ENCODE data around the gene WNT10A. TPM values are rescaled to one million over a fixed set of nuclear protein-coding genes. Genes with fewer than 3 reads are reported as not detected.
"Not testable (repeated sequence)": the region's sequence is repeated elsewhere in the genome, so short reads cannot be mapped to it uniquely, and the experiment has no call there.

Gene WNT10A
- 3.4 TPM for total RNA-seq

DNA sequence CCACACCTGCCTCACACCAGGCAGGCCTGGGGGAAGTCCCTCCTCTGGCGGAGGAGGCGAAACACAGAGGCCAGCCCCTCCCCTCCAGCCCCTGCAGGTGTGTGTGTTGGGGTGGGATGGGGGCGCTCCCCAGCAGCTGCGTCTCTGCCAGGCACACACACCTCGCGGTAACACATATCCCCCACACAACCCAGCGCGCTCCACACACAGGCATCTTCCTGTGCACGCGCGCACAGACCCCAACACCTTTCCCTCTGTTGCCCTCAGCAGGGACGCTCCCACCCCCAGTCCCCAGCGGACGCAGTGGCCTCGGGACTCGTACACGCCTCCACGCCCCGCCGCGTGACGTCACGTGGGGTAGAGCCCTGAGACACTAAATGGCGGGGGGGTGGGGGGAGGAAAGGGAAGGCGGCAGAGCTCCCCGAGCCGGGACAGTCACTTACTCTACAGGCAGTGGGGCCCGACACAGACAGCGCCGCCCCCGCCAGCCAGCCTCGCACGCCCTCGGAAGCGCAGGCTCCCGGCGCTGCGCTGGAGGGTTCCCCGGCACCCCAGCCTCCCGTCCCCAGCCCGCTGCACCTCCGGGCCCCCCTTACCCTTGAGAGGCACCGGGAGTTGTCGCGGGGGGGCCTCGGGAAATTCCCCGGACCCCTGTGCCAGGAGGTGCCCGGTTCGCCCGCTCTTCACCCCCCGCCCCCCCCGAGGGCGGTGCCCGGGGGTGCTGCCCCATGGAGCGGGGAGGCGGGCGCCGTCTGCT, at the start of gene WNT10A:
Gene WNT10A (plus strand): TSS at position 751 of the 757 bp plus-strand sequence. CDS start 144 bp downstream, outside the sequence.
- ATAC-seq, result peak; percentile 57

DNA sequence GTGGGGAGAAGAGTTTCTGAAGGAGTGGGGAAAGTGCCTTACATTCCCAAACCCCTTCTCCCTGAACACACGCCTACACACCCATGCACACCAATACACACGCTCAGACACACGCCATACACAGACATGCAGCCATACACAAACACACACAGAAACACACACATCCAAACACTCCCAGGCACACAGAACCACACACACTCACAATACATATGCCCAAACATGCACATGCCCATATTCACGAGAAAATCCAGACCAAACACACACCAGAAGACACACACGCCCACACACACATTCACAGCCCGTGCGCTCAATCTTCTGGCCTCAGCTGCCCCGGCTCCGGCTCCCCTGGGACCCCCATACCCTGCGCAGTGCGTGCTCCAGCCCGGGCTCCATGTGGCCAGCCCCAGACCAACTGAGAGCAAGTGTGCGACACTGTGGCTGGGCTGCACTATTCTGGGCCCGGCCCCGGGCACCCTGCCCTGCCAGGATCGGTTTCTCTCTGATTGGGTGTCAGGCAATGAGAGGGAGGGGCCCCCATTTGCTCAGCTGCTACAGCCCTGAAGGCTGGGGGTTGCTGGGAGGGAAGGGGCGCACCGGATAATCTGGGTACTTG, 49.2 kb upstream of the WNT10A start, which contains the start of gene PRKAG3:
Gene PRKAG3 (minus strand): TSS at position 426 of the 613 bp plus-strand sequence.
- no peak for ATAC-seq

DNA sequence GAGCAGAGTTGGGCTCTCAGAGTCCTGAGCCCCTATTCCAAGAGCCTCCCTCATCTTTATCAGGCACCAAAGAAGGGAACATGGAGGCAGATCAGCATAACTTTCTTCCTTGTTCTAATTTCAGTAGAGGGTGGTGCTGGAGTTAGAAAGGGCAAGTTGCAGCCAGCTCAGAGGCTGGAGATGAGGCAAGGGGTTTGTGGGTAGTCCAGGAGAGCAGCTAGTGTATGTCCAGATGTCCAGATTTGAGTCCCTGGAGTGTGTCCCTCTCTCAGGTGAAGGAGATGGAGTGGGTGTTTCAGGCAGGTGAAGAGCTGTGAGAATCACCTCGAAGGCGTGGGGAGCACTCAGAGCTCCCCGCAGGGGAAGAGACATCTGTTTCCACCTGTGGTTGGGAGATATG, 48.6 kb upstream of the WNT10A start:
- no peak for ATAC-seq

DNA sequence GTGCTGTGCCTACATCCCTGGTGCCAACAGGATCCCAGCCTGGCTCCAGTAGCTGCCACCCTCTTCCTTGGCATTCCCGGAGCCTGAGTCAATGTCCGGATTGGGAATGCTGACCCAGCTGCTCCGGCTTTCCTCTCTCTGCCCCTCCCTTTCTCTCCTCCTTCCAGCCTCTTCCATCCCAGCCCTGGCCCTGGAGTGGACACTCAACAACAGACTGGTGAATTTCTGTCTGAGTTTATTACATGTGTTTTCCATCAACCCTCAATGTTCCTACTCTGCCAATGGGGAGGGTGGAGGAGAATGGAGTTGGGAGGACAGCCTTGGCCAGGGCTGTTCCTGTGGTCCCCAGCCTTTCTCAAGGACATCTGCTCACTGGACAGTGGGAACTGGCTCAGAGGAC, 48.1 kb upstream of the WNT10A start:
- ATAC-seq, result no peak

DNA sequence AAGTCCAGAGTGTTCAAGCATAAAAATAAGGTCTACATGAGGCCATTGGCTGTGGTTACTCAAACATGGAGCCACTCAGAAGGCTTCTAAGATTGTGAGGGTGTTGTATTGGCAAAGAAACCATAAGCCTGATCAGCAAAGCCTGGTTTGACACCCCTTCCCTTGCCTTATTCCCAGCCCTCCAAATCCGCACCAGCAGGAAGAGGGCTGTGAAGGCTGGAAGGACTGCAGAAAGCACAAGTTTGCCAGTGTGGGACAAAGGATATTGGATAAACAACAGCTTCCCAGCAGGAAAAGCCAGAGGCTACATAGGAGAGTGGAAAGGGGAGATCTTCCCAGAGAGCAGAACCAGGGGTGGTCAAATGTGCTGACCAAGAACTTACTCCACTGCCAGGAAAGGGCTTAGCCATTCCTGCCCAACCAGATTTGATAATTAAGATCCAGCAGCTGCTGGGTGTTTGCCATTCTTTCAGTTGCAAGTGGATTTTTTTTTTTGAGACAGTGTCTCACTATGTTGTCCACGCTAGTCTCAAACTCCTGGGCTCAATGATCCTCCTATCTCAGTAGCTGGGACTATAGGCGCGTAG, 47.5 kb upstream of the WNT10A start:
- ATAC-seq, result no peak

DNA sequence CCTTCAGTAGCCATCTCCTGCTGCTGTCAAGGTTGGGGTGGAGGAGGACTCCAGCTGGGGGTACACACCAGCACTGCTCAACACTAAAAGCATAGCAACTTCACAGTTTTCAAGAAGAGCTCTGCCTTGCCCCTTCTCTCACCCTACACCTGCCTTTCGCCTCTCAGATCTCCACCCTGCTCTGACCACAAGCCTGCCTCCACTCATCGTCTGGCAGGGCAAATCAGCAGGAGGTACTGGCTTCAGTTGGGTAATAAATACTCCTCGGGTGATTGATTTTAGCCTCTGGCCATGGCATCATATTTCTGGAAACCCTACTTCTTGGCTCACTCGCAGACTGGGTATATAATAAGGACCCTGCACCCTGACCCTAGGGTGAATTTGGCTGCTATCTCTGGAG, 46.0 kb upstream of the WNT10A start:
- no peak for ATAC-seq

DNA sequence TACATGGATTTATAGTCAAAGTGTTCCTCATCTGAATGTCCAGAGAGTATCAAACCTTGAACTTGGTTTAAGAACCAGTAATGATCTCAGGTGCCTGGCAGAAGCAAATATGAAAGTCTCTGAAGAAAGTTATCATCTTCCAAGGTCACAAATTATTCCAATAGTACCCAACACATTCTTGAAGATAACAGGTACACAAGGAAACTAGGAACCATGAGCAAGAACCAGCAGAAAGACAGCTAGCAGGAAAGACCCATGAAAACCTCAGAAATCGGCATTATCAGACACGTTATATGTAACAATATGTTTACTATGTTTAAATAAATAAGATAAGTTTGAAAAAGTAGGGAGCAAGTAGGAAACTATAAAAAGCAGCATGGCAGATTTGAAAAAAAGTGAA, 43.2 kb upstream of the WNT10A start:
- no peak for ATAC-seq

DNA sequence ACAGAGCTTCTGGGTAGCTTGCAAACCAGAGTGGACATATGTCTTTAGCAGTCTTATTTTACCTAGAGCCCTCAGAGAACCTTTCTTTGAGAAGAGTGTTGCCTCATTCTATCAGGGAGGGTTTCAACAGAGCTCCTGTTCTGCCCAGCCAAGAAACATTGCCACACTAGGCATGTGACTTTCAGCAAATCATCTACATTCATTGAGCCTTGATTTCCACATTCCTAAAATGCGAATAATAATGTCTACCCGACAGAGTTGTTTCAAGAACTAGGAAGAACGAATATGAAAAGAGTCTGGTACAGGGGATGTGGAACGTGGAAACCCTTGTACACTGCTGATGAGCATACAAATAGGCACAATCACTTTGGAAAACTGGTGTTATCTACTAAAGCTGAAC, 41.2 kb upstream of the WNT10A start:
- no peak for ATAC-seq

DNA sequence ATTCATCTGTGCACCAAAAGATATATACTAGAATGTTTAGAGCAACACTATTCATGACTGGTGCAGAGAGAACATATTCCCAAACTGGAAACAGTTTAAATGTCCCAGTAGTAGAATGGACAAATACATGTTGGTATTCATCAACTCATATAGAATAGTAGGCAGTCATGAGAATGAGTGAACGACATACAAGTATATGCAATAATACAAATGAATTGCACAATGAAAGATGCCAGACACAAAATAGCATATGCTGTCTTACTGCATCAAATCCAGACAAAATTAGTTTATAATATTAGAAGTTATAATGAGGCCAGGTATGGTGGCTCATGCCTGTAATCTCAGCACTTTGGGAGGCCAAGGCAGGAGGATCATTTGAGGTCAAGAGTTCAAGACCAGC, 40.8 kb upstream of the WNT10A start:
- ATAC-seq, result no peak

DNA sequence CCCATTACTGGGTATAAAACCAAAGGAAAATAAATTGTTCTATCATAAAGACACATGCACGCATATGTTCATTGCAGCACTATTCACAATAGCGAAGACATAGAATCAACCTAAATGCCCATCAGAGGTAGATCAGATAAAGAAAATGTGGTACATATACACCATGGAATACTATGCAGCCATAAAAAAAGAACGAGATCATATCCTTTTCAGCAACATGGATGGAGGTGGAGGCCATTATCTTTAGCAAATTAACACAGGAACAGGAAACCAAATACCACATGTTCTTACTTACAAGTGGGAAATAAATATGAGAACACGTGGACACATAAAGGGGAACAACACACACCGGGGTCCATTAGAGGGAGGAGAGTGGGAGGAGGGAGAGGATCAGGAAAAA, 36.3 kb upstream of the WNT10A start:
- not testable (repeated sequence) for ATAC-seq

DNA sequence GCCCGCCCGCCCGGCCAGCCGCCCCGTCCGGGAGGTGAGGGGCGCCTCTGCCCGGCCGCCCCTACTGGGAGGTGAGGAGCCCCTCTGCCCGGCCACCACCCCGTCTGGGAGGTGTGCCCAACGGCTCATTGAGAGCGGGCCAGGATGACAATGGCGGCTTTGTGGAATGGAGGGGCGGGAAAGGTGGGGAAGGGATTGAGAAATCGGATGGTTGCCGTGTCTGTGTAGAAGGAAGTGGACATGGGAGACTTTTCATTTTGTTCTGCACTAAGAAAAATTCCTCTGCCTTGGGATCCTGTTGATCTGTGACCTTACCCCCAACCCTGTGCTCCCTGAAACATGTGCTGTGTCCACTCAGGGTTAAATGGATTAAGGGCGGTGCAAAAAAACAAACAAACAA, 33.7 kb upstream of the WNT10A start:
- ATAC-seq, result not testable (repeated sequence)

DNA sequence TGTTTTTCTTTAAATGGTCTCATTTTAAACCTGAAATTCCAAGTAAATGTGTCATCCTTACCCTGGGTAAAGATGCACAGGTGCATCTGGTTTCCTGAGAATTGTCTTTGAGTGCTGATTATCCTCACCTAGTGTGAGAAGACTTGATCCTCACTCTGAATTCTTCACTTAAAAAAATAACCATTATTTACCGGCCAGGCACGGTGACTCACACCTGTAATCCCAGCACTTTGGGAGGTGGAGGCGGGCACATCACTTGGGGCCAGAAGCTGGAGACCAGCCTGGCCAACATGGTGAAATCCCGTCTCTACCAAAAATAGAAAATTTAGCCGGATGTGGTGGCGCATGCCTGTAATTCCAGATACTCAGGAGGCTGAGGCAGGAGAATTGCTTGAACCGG, 30.9 kb upstream of the WNT10A start:
- no peak for ATAC-seq

DNA sequence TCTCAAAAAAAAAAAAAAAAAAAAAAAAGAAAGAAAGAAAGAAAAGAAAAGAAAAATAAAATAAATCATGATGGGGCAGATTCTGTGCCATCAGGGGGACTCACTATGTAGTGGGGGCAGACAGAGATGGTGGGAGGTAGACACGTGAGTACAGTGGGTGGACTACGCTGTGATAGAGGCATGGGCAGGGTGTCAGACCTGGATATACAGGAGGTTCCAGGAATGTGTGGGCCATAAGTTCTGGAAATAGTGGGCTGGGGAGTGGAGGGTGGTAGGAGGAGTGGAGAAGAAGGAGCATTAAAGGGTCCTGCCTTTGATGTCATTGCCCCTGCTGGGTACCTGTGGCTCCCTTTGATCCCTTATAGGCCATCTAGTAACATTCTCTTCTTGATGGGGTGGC, 29.9 kb upstream of the WNT10A start:
- ATAC-seq, result no peak

DNA sequence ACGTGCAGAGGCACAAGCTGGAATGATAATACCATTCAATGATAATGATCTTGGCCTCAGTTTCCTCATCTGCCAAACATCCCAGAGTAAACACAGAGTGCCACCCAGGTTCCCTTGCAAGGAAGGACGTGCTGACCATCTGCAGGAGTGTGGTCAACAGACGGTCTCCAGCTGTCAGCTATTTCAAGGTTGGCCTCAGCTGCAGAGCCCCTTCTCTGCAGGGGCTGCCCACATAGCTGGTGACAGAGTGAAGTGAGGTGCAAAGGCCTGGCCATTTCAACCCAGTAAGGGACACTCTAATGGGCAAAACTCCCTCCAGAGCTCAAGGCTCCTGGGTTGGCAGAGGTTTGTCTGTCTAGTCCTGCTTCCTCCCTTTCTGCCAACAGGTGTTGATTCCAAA, 29.4 kb upstream of the WNT10A start:
- ATAC-seq, result no peak

DNA sequence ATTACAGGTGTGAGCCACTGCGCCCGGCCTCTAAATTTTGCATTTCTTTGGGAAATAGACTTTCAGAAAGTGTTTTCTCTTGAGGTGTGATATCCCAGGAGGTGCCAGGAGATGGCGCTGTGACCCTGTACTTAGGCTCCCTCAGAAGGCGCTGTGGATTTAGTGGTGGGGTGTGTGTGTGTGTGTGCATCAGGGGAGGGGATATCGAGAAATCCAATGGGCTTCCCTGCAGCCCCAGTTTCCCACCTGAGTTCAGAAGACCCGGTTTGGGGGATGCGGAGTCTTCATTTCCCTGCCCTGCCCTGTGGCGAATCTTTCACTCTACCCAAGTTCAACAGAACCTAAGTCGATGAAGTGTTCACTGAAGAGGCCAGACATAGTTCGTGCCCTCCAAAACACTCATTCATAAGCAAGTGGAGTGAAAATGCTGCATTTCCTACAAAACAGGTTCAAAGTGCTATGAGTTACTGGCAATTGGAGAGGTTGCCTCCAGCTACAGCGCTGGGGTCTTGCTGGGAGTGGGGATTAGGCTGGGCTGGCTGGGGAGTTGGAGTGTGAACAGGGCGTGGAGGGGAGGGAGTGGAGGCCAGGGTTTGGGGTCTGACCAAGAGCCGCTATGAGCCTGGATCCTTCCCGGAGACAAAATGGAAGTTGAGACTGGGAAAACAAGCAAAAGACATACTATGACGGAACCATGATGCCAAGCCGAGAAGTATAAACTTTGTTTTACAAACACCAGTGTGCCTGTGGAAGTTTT, 27.6 kb upstream of the WNT10A start:
- peak; percentile 66 for ATAC-seq

DNA sequence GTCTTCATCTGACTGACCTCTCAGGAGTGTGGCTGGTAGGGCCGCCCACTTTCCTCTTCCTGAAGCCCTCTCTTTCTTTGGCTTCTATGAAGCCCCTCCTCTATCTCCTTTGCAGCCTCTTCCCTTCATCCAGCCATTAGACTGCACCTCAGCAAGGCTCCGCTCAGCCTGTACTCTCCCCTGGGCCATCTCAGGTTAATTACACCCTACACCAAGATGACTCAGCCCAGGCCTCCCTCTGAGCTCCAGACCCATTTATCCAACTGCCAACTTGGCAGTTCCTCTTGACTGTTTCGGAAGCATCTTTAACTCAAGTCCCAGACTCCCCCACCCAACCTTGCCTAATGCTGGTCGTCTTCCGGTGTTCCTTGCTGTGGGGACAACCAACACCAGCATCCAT, 26.9 kb upstream of the WNT10A start:
- peak; percentile 50 for ATAC-seq

DNA sequence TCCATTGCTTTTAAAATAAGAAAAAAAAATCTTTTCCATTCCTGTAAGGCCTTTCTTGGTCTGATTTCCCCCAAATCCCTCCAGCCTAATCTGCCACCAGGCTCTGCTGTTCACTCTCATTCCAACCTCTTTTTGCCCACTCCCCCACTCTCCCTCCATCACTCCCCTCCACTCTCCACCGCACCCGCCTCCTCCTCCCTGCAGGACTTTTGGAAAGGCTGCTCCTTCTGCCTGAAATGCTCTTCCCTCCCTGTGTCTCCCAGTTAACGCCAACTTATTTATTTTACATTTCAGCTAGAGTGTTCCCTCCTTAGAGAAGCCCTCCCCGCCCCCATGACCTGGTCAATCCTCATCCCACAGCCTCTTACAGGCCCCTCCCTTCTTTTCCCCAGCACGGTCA, 25.8 kb upstream of the WNT10A start:
- ATAC-seq, result no peak

DNA sequence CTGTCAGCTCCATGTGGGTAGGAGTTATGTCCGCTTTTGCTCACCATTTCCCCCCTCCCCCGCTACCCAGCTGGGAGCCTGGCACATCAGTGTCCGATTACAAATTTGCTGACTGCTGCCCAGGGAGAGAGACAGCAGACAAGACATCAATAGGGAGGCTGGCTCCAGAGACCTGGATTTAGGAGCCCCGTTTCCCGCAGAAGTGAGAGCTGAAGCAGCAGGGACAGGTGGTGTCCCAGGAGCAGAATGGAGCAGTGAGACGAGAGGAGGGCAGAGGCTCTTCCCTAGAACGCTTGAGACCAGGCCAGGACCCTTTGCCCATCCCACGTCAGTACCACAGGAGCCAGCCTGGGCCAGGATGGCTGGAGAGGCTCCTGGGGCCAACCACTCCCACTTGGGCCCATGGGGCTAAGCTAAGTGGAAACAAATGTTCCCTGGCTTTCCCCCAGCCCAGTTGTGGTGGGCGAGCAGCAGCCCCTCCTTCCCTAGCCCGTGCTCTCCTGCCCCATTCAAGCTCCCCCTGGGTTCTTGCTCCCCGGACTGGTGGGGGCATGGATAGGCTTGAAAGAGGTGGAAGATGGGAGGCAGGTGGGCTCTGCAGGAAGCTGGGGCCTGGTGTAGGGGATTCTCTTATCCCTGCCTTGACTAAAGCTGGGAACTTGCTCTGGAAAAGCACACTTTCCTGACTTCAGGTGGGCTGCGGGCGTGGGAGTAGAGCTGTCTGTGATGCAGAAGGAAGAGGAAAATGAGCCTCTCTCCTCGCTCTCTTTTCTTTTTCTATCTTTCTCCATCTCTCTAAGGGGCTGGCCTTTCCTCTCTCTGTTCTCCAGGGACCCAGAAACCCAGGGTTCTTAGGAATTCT, 25.1 kb upstream of the WNT10A start:
- no peak for ATAC-seq

DNA sequence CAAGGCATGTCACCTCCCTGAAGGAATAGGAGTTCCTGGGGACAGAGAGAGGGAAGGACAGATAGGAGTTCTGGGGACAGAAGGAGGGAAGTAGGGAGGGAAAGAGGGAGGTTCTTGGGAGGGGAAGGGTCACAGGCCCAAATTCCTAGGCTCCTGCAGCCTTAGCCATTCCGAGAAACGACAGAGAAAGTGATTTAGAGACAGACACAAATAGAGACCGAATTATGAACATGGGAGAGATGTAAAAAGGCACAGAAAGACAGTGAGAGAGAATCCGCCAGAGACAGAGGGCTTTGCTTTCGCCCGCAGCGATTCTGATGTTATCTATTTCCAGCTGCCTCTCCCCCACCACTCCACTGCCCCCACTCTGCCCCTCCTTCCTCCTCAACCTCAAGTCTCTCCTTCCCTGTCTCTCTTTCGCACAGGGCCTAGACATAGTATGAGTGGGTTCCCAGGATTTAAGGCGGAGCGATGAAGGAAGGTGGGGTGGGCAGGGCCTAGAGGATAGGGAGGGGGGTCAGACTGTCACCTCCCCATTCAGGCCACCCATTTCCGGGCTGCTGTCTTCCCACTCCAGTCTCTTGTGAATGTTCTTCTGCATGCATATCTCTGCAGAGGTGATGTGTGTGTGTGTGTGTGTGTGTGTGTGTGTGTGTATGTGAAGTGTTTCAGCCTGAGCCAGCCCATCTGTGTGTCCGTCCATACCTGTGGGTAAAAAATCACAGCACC, 24.3 kb upstream of the WNT10A start:
- ATAC-seq, result no peak

DNA sequence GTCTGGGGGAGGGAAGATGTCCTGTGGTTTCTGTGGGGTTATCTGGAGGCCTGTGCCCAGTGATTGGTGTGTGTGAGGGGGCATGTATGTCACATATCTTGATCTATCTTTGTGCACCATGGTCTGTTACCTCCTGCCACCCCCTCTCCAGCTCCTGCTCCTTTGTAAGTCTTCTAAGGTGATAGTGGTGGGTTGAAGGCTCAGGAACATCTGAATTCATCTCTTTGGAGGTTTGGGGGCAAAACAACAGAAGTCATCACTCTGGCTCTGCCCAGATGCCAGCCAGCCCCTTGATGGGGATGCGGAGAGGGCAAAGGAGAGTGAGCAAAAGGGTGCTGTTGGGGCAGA, 23.8 kb upstream of the WNT10A start:
- no peak for ATAC-seq

DNA sequence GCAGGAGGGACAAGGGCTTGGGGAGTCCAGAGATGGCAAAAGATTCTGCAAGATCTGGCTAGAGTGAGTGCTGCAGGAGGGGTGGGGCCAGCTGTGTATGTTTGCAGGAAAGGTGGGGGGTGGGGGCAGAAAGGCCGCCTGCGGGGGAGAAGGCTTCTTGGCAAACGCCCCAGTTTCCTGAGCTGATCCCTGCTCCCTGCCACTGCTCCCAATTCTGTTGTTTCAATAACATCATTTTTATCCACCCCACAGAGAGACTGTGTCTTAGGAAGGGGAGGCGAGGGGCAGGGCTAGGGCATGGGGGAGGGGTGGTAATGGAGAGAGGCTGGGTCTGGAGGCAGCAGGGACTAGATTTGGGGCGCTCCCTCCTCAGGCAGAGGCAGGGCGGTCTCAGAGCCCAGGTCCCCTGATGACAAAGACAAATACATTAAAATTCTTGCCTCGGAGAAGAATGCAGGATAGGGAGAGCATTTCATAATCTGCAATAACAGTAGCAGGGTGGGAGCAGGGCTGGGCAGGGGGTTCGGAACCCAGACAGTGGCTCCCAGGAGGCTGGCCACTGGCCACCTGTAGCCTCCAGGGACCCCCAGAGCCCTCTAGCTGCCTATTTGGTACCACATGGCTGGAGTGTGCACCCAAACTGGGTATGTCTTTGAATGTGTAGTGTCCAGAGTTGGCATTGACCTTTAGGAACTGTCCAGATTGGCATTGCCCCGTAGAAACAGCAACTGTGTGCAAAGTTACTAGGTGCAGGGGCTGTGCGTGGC, 23.1 kb upstream of the WNT10A start:
- no peak for ATAC-seq
